ENCODE measurements around the gene BEST1.
A peak's percentile ranks its signal among the peaks of the same experiment; 100 is the strongest.
"Not testable (repeated sequence)": the region's sequence is repeated elsewhere in the genome, so short reads cannot be mapped to it uniquely, and the experiment has no call there.

The BEST1 gene

DNA sequence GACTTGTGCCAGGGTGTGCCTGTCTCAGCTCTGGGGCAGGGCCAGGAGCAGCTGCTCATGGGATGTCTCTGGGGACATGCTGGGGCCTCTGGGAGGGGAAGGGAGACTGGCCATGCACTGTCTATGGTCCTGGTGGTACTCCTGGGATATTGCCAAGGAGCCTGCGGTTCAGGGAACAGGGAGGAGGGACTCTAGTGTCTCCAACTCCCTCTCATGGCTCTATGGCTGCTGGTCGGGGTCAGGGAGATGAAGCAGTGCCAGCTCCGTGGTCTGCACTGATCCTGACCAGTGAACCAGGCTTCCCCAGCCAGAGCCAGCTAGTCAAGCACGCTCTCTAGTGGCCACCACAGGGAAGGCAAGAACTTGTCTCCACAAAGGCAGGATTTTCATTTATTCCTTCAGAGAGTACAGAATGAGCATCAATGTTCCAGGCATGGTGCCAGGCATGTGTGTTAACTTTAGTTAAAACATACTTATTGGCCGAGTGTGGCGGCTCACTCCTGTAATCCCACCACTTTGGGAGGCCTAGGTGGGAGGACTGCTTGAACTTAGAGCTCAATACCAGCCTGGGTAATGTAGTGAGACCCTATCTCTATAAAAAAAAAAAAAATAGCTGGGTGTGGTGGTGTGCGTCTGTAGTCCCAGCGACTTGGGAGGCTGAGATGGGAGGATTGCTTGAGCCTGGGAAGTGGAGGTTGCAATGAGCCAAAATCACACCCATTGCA is 2.5 kb upstream of the BEST1 start:
- DNase-seq (ENCODE audit: low read depth in 2 of 2) = peak; percentile 94 to 96
- no peak overlapping the region for H3K4me3 ChIP-seq (replicated peaks in 1 of 2; ENCODE audit: low read depth in 2 of 2, low read length in 2 of 2)
- TF ChIP-seq, protein P1, sequence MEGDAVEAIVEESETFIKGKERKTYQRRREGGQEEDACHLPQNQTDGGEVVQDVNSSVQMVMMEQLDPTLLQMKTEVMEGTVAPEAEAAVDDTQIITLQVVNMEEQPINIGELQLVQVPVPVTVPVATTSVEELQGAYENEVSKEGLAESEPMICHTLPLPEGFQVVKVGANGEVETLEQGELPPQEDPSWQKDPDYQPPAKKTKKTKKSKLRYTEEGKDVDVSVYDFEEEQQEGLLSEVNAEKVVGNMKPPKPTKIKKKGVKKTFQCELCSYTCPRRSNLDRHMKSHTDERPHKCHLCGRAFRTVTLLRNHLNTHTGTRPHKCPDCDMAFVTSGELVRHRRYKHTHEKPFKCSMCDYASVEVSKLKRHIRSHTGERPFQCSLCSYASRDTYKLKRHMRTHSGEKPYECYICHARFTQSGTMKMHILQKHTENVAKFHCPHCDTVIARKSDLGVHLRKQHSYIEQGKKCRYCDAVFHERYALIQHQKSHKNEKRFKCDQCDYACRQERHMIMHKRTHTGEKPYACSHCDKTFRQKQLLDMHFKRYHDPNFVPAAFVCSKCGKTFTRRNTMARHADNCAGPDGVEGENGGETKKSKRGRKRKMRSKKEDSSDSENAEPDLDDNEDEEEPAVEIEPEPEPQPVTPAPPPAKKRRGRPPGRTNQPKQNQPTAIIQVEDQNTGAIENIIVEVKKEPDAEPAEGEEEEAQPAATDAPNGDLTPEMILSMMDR (IDR thresholded peaks at IDR 0.05; ENCODE audit: low read depth, low read length) = peak; percentile 99

DNA sequence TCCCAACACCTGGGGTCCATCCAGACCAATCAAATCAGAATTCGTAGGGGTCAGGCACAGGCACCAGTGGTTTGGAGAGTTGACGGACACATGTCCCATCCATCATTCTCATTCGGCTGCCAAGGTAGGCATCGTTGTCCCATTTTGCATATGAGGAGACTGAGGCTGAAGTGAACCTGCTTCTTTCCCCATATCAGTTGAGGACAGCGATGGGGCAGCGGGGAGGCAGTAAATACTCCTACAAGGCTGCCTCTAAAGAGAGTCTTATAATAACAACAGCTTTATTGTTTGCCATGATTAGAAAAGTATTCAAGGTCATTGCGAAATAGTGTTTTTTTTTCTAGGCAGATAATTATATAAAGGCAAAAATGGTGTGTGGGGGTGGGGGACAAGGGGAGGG is 1.6 kb upstream of the BEST1 start:
- H3K4me3 ChIP-seq (replicated peaks in 1 of 2; ENCODE audit: low read depth in 2 of 2, low read length in 2 of 2) = no peak overlapping the region
- peak in 1 of 2 donors; percentile 53 for DNase-seq (ENCODE audit: low read depth in 2 of 2)
- TF ChIP-seq, protein P1 (IDR thresholded peaks at IDR 0.05; ENCODE audit: low read depth, low read length) = no peak

DNA sequence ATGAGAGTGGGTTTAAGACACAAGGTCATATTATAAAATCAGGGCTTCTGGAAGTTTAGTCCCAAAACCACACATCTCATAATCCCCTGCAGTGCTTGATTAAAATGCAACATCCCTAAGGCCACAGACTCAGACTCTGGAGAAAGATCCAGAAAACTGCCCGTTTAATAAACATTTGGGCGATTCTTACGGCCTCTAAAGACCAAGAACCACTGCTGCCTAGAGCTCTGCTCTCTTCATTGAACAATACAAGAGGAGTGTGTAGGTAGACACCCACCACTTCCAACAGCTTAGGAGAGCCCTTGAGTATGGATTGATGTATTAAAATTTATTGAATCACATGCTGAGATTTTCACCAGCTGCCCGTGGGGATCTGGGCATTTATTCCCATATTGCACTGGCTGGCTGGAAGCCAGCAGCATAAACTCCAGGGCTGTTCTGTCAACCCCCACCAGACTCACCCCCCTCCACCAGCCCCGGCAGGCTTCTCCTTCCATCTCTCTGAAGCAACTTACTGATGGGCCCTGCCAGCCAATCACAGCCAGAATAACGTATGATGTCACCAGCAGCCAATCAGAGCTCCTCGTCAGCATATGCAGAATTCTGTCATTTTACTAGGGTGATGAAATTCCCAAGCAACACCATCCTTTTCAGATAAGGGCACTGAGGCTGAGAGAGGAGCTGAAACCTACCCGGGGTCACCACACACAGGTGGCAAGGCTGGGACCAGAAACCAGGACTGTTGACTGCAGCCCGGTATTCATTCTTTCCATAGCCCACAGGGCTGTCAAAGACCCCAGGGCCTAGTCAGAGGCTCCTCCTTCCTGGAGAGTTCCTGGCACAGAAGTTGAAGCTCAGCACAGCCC is 749 bp upstream of the BEST1 start:
- peak; percentile 96 to 97 for DNase-seq (ENCODE audit: low read depth in 2 of 2)
- TF ChIP-seq, protein P1 (IDR thresholded peaks at IDR 0.05; ENCODE audit: low read depth, low read length) = no peak
- no peak overlapping the region for H3K4me3 ChIP-seq (replicated peaks in 1 of 2; ENCODE audit: low read depth in 2 of 2, low read length in 2 of 2)

DNA sequence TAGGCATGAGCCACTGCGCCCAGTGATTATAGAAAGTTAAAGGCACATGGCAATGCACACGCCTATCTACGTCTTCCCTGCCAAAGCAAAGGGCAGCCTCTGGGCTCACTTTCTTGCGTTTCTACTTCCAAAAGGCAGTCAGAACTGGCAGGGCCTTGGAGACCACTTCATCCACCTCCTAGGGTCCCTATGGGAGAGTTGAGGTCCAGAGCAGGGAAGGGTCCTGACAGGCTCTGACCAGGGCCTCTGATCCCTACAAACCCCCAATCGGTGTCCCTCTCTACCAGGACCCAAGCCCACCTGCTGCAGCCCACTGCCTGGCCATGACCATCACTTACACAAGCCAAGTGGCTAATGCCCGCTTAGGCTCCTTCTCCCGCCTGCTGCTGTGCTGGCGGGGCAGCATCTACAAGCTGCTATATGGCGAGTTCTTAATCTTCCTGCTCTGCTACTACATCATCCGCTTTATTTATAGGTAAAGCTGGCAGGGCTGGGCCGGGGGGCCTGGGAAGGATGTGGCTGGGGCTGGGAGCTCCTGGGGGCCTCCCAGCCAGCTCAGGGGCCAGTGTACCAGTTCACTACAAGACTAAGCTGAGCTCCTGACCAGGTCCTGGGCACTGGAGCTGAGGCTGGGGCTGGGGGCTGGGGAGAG is 1.5 kb downstream of the BEST1 start:
- no peak overlapping the region for H3K4me3 ChIP-seq (replicated peaks in 1 of 2; ENCODE audit: low read depth in 2 of 2, low read length in 2 of 2)
- DNase-seq (ENCODE audit: low read depth in 2 of 2) = no peak
- TF ChIP-seq, protein P1 (IDR thresholded peaks at IDR 0.05; ENCODE audit: low read depth, low read length) = no peak

DNA sequence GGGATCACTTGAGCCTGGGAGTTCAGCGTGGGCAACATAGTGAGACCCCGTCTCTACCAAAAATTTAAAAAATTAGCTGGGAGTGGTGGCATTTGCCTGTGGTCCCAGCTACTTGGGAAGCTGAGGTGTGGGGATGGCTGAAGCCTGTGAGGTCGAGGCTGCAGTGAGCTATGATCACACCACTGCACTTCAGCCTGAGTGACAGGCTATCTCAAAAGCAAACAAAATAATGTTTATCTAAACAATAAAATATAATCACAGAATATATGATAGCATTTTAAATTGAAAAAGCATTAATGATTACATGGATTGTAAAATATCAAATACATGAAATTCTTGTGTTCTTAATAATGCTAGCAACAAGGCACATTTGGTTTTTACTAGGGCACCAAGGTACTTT is 2.7 kb downstream of the BEST1 start:
- DNase-seq (ENCODE audit: low read depth in 2 of 2) = no peak
- TF ChIP-seq, protein P1 (IDR thresholded peaks at IDR 0.05; ENCODE audit: low read depth, low read length) = no peak
- H3K4me3 ChIP-seq (replicated peaks in 1 of 2; ENCODE audit: low read depth in 2 of 2, low read length in 2 of 2) = no peak overlapping the region

DNA sequence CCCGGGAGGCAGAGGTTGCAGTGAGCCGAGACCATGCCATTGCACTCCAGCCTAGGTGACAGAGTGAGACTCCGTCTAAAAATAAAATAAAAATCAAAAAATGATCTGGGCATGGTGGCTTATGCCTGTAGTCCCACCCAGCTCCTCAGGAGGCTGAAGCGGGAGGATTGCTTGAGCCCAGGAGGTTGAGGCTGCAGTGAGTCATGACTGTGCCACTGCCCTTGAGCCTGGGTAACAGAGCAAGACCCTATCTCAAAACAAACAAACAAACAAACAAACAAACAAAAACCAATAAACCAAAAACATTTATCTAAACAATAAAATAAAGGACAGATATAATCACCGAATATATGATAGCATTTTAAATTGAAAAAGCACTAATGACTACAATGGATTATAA is 3.5 kb downstream of the BEST1 start:
- H3K4me3 ChIP-seq (replicated peaks in 1 of 2; ENCODE audit: low read depth in 2 of 2, low read length in 2 of 2); DNase-seq (ENCODE audit: low read depth in 2 of 2): not testable (repeated sequence)

All from cardiac fibroblast (primary cell).